Measurements from ENCODE around the gene NTRK1.

NTRK1 gene

GRCh38 chr1:156928043-156928602, 67.5 kb downstream of the NTRK1 start:
- in situ Hi-C loops (cut with MboI; ENCODE audit: low sequenced_read_pairs): no loop called here

DNA sequence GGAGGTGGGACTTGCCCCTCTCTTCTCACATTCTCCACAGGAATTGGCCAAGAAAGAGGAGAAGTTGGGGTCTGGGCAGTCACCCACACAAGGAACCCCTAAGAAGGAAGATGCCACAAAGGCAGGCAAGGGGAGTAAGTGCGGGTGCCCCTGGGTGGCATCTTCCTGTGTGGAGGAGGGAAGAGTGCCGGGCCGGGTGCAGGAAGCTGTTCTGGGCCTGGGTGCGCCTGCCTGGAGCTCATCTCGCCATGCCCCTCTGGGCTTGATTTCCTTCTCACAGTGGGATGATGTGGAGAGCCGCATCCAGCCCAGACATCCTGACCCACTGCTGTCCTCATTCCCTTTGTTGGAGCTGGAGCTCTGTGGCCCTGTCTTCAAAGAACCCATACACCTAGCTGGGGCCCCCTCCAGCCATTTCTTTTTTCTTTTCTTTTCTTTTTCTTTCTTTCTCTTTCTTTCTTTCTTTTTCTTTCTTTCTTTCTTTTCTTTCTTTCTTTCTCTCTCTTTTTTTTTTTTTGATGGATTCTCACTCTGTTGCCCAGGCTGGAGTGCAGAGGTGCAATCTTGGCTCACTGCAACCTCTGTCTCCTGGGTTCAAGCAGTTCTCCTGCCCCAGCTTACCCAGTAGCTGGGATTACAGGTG, 69.1 kb downstream of the NTRK1 start:
- in situ Hi-C loops (cut with MboI; ENCODE audit: low sequenced_read_pairs): no loop called here

DNA sequence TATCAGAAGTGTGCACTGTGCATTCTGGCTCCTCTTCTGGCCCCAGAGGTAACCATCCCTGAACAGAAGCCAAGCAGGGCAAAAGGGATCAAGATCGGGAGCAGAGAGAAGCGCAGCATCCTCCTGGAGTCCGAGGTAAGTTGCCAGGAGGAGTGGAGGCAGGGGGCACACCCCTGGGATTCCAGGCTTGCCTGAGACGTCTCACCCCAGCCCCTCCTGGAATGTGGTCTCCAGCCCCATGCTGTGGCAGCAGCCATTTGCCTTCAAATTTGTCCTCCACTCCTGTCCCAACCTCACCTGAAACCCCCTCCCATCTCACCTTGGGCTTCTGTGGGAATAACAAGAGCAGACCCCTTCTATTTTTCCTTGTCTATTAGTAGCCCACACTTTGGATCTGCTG, 69.8 kb downstream of the NTRK1 start:
- in situ Hi-C loops (cut with MboI; ENCODE audit: low sequenced_read_pairs): no loop called here
